Ovary (tissue), 3 donors: ENCODE results near the gene AMER2.

Experiments
- POLR2A ChIP-seq: fragments of 450-650 bp; IDR thresholded peaks from one replicate; pipeline ENCODE4 v1.6.1; 2017; ENCODE audit warnings: antibody characterized with exemption, mild to moderate bottlenecking, moderate library complexity
- TF ChIP-seq, protein P1 (sequence below), 3 donors: fragments of 450-650 bp in 2 of 3; fragments of 200-600 bp in 1 of 3; IDR thresholded peaks; one replicate each; pipeline versions ENCODE4 v1.5.1 to v1.8.0; 2016 to 2022; ENCODE audit warnings: antibody characterized with exemption in 3 of 3, mild to moderate bottlenecking in 1 of 3
- donor health status: DM: no; HTN: no; CAD: no.

DNA sequence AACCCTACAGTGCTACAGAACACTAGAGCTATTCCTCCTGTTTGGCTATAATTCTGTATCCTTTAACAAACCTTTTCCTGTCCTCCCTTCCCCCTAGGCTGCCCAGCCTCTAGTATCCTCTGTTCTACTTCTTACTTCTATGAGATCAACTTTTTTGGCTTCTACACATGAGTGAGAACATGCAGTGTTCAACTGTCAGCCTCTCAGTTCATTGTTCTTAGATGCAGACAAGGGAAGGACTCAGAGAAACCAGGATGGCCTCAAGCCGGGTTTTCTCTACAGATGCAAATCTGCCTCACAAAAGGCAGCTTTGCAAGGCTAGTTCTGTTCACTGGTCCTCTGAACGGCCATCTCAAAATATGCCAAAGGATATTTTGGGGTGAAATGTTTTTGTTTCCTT lies 18.4 kb downstream of the AMER2 start:
- TF ChIP-seq POLR2A: no peak
- TF ChIP-seq, protein P1, sequence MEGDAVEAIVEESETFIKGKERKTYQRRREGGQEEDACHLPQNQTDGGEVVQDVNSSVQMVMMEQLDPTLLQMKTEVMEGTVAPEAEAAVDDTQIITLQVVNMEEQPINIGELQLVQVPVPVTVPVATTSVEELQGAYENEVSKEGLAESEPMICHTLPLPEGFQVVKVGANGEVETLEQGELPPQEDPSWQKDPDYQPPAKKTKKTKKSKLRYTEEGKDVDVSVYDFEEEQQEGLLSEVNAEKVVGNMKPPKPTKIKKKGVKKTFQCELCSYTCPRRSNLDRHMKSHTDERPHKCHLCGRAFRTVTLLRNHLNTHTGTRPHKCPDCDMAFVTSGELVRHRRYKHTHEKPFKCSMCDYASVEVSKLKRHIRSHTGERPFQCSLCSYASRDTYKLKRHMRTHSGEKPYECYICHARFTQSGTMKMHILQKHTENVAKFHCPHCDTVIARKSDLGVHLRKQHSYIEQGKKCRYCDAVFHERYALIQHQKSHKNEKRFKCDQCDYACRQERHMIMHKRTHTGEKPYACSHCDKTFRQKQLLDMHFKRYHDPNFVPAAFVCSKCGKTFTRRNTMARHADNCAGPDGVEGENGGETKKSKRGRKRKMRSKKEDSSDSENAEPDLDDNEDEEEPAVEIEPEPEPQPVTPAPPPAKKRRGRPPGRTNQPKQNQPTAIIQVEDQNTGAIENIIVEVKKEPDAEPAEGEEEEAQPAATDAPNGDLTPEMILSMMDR (IDR thresholded peaks at IDR 0.05): no peak
